NCI-H345 treated with DMSO at 0.1 percent for 48 hours (cell line): ENCODE data around the gene ZNF883.

Experiments used
- DNase-seq: peaks from one replicate; lab custom pipeline; 2025; ENCODE audit not compliant: unreplicated experiment; lab: John Stamatoyannopoulos, UW

The ZNF883 gene

GRCh38 chr9:112921549-112921948 lies 90.4 kb downstream of the ZNF883 start:
- DNase-seq, result no peak

GRCh38 chr9:112917987-112918362 lies 94.0 kb downstream of the ZNF883 start:
- DNase-seq, result no peak

DNA sequence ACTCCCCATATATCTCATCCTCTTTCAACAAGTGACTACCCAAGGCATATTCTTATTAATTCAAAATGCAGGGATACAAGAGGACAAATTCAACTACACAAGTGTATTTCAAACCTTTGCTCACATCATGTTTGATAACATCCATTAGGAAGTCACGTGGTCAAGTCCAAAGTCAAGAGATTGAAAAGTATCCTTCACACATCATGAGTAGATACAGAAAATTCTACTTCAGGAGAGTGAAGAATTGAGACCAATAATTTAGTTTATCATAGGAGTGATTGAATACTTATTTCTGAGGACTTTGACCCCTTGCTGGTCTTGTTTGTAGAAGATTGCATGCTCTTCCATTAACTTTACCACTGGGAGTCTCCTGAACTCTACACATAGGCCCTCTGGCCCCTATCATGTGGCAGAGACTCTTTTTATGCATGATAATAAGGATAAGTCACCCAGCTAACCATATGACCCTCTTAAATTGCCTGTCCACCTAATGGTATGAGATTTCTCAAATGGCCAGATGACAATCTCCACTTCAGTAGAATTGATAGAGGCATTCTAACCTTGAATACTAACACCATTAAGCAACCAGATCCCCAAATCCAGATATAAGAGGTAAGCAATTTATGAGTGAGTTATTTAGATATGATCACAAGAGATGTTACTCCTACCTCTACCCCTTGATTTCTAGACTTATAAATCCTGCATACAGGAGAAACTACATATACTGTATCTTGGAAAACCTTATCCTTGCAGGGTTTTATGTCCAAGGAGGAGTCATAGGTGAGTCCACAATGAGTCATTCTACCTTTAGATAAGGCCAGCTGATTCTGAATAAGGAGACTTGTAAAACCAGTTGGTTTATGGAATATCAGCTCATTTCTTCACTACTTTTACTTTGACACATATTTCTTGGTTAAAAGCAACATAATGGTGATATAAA lies 94.7 kb downstream of the ZNF883 start:
- DNase-seq, result no peak

DNA sequence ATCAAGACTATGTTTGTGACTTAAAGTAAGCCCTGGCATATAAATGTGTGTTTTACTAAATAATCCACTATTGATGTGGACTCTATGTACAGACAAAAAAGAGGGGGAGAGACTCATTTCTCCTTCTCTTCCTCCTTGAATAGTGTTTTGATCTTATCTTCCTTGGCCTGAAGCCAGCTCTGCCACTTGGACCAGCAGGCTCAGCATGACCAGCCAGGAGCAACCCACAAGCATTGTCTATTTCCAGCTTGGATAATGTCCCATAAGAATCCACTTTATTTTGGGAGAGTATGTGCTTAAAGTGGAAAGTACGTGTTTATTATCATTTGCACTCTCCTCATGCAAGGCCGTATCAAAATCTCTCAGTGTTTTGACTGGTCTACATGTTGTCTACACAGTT lies 97.5 kb downstream of the ZNF883 start:
- no peak for DNase-seq

- no peak for DNase-seq
Measured at GRCh38 chr9:112913326-112913725, 98.7 kb downstream of the ZNF883 start.

- DNase-seq, result no peak
Measured at GRCh38 chr9:112912636-112913035, 99.4 kb downstream of the ZNF883 start.

GRCh38 chr9:112911736-112912135 lies 100.3 kb downstream of the ZNF883 start:
- no peak for DNase-seq
